Hepatocyte (in vitro differentiated cells): Measurements from ENCODE around the gene PSG4.
"Not testable (repeated sequence)": the region's sequence is repeated elsewhere in the genome, so short reads cannot be mapped to it uniquely, and the experiment has no call there.

Source experiments
- EZH2 ChIP-seq: fragments of 200-600 bp; sonication (generic); IDR thresholded peaks from 2 replicates; pipeline ENCODE4 v1.6.1; 2016; ENCODE audit warnings: antibody characterized with exemption, mild to moderate bottlenecking, borderline replicate concordance
- EZH2phosphoT487 ChIP-seq: fragments of 200-600 bp; sonication (generic); IDR thresholded peaks from one replicate; pipeline ENCODE4 v1.6.1; 2018; ENCODE audit warnings: antibody characterized with exemption, mild to moderate bottlenecking, low read depth, moderate library complexity; ENCODE audit not compliant: unreplicated experiment, severe bottlenecking
- TF ChIP-seq, protein P1 (sequence below): fragments of 200-600 bp; sonication (generic); IDR thresholded peaks from 2 replicates; pipeline ENCODE4 v1.5.1; 2016; ENCODE audit warnings: antibody characterized with exemption, mild to moderate bottlenecking; ENCODE audit not compliant: poor library complexity

DNA sequence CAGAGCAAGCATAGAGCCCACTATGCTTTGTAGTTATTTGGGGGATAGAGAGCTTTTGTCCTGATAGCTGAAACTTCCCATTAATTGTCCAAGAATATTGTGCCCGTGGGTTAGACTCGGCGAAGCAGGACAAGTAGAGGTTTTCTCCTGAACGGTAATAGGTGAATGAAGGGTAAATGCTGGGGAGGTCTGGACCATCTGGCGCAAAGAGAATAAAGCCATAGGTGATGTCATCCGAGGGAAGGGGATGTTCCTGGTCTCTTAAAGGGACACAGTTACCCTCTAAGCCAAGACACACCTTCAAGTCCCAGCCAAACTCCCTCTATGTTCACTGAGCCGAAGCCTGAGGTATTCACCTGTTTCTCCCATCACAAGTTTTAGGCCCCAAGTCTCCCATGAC is 11.0 kb downstream of the PSG4 start:
- TF ChIP-seq EZH2, EZH2phosphoT487: not testable (repeated sequence)
- TF ChIP-seq, protein P1, sequence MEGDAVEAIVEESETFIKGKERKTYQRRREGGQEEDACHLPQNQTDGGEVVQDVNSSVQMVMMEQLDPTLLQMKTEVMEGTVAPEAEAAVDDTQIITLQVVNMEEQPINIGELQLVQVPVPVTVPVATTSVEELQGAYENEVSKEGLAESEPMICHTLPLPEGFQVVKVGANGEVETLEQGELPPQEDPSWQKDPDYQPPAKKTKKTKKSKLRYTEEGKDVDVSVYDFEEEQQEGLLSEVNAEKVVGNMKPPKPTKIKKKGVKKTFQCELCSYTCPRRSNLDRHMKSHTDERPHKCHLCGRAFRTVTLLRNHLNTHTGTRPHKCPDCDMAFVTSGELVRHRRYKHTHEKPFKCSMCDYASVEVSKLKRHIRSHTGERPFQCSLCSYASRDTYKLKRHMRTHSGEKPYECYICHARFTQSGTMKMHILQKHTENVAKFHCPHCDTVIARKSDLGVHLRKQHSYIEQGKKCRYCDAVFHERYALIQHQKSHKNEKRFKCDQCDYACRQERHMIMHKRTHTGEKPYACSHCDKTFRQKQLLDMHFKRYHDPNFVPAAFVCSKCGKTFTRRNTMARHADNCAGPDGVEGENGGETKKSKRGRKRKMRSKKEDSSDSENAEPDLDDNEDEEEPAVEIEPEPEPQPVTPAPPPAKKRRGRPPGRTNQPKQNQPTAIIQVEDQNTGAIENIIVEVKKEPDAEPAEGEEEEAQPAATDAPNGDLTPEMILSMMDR, result not testable (repeated sequence)
